ENCODE measurements around the gene GPR158.

GPR158 gene

GRCh38 chr10:25632802-25633201 lies 458.0 kb downstream of the GPR158 start:
- H3K4me3 ChIP-seq (replicated peaks; ENCODE audit: insufficient read depth, low read length), result no peak overlapping the region
- TF ChIP-seq POLR2AphosphoS5 (IDR thresholded peaks at IDR 0.05; ENCODE audit: low read depth) (no peak), GABPA (IDR thresholded peaks at IDR 0.05; ENCODE audit: low read depth) (no peak), CTCF (IDR thresholded peaks at IDR 0.05; ENCODE audit: insufficient read depth, low read length) (no peak), REST (IDR thresholded peaks at IDR 0.05; ENCODE audit: insufficient replicate concordance, low read depth) (no peak), SPI1 (IDR thresholded peaks at IDR 0.05; ENCODE audit: borderline replicate concordance, low read depth) (no peak)
- no peaks in the 10 kb centered on the region for H3K27me3 ChIP-seq (ENCODE audit: insufficient read depth, poor library complexity, severe bottlenecking)
- no peak overlapping the region for H3K27ac ChIP-seq (replicated peaks)
- DNase-seq (ENCODE audit: low read depth in 1 of 2, low spot score in 1 of 2), result no peak

DNA sequence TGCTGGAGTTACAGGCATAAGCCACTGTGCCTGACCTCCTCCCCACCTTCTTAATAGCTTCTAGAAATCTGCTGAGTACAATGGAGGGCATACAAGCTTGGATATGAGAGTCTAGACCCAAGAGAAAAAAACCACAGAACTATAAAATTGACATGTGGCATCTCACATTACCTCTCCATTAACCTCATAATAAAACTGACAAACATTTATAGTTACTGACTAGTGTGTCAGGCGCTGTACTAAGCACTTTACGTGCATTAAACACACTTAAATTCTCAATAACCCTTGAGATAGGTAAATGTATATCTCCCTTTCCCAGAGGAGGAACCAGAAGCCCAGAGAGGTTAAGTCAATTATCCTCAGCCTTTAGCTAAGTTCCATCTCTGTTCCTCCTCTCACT lies 458.7 kb downstream of the GPR158 start:
- Histone ChIP-seq H3K27me3 (ENCODE audit: insufficient read depth, poor library complexity, severe bottlenecking) (no peaks in the 10 kb centered on the region), H3K27ac (replicated peaks) (no peak overlapping the region), H3K4me3 (replicated peaks; ENCODE audit: insufficient read depth, low read length) (no peak overlapping the region)
- no peak for TF ChIP-seq REST (IDR thresholded peaks at IDR 0.05; ENCODE audit: insufficient replicate concordance, low read depth)
- no peak for DNase-seq (ENCODE audit: low read depth in 1 of 2, low spot score in 1 of 2)

- Histone ChIP-seq H3K27ac (replicated peaks) (no peak overlapping the region), H3K4me3 (replicated peaks; ENCODE audit: insufficient read depth, low read length) (no peak overlapping the region), H3K27me3 (ENCODE audit: insufficient read depth, poor library complexity, severe bottlenecking) (no peaks in the 10 kb centered on the region)
- TF ChIP-seq CTCF (IDR thresholded peaks at IDR 0.05; ENCODE audit: insufficient read depth, low read length) (no peak), SPI1 (IDR thresholded peaks at IDR 0.05; ENCODE audit: borderline replicate concordance, low read depth) (no peak), REST (IDR thresholded peaks at IDR 0.05; ENCODE audit: insufficient replicate concordance, low read depth) (no peak), POLR2AphosphoS5 (IDR thresholded peaks at IDR 0.05; ENCODE audit: low read depth) (no peak), GABPA (IDR thresholded peaks at IDR 0.05; ENCODE audit: low read depth) (no peak)
- DNase-seq (ENCODE audit: low read depth in 1 of 2, low spot score in 1 of 2), result no peak
These were observed 464.8 kb downstream of the GPR158 start for GRCh38 chr10:25639646-25640045.

GRCh38 chr10:25641595-25641994 lies 466.8 kb downstream of the GPR158 start:
- Histone ChIP-seq H3K27me3 (ENCODE audit: insufficient read depth, poor library complexity, severe bottlenecking) (no peaks in the 10 kb centered on the region), H3K4me3 (replicated peaks; ENCODE audit: insufficient read depth, low read length) (no peak overlapping the region), H3K27ac (replicated peaks) (no peak overlapping the region)
- DNase-seq (ENCODE audit: low read depth in 1 of 2, low spot score in 1 of 2), result no peak
- no peak for TF ChIP-seq CTCF (IDR thresholded peaks at IDR 0.05; ENCODE audit: insufficient read depth, low read length)
- no peak for TF ChIP-seq POLR2AphosphoS5 (IDR thresholded peaks at IDR 0.05; ENCODE audit: low read depth)
- no peak for TF ChIP-seq SPI1 (IDR thresholded peaks at IDR 0.05; ENCODE audit: borderline replicate concordance, low read depth)
- TF ChIP-seq GABPA (IDR thresholded peaks at IDR 0.05; ENCODE audit: low read depth), result no peak
- no peak for TF ChIP-seq REST (IDR thresholded peaks at IDR 0.05; ENCODE audit: insufficient replicate concordance, low read depth)

Measured in HL-60 (cell line).